Activated naive CD4-positive, alpha-beta T cell treated with anti-CD3 and anti-CD28 coated beads, Interleukin-2, amount 50 U/mL, for 72 hours (primary cell): ENCODE measurements around the gene MAGEA12. TPM values are rescaled to one million over a fixed set of nuclear protein-coding genes. Genes with fewer than 3 reads are reported as not detected.
A peak's percentile ranks its signal among the peaks of the same experiment; 100 is the strongest.
"Not testable (repeated sequence)": the region's sequence is repeated elsewhere in the genome, so short reads cannot be mapped to it uniquely, and the experiment has no call there.

ENCODE experiments used
- ATAC-seq, 2 donors: fragments of 150-1000 bp; cut with Tn5 transposase; 2 replicates each; pipeline ENCODE4 v1.10.0; 2021; ENCODE audit warnings: mild to moderate bottlenecking in 2 of 2, moderate library complexity in 2 of 2
- DNase-seq, 2 donors: peaks; one replicate each; pipeline ENCODE4 v3.0.0; 2021 to 2022; ENCODE audit warnings: low spot score in 2 of 2
- H3K27ac Mint-ChIP-seq, 2 donors: one replicate each; pipeline ENCODE4 v1.8.0; 2022; ENCODE audit warnings: mild to moderate bottlenecking in 2 of 2, mixed read lengths in 2 of 2
- H3K36me3 Mint-ChIP-seq, 2 donors: one replicate each; pipeline ENCODE4 v1.8.0; 2022; ENCODE audit warnings: mixed read lengths in 2 of 2
- H3K9me3 Mint-ChIP-seq, 2 donors: one replicate each; pipeline ENCODE4 v1.8.0; 2022; ENCODE audit warnings: mixed read lengths in 2 of 2
- total RNA-seq, 2 donors: library from RNA; stranded (reverse); gene quantifications; one replicate each; pipeline ENCODE4 v1.2.3, GENCODE V29; 2022

MAGEA12 gene
- total RNA-seq, 2 donors from 2014 or later, result not detected

DNA sequence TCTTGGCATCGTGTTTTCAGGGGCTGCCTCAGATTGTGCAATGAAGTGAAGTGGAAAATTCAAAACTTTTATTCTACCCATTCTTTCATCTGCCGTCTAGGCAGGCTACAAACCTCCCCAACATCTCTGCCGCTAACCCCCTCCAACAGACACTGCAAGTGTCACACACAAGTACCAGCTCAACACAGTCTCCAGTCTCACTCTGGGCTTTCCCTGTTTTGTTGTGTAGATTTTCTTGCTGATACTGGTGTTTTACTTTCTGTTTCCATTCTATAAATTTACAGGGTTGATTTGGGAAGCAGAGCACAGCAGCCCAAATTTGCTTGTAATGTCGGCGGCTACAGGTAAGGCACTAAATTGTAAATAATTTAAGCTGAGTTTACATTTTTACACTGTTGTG lies 21.3 kb downstream of the MAGEA12 start:
- H3K27ac Mint-ChIP-seq, H3K9me3 Mint-ChIP-seq, ATAC-seq: not testable (repeated sequence)

GRCh38 chrX:152758918-152759317 lies 25.4 kb downstream of the MAGEA12 start, which contains the start of gene CSAG3:
CSAG3 (plus strand) TSS chrX:152759218.
- H3K9me3 Mint-ChIP-seq, DNase-seq, ATAC-seq, H3K36me3 Mint-ChIP-seq, H3K27ac Mint-ChIP-seq: not testable (repeated sequence)

More for the DNA sequence above, 21.3 kb downstream of the MAGEA12 start:
- DNase-seq, H3K36me3 Mint-ChIP-seq: not testable (repeated sequence)

DNA sequence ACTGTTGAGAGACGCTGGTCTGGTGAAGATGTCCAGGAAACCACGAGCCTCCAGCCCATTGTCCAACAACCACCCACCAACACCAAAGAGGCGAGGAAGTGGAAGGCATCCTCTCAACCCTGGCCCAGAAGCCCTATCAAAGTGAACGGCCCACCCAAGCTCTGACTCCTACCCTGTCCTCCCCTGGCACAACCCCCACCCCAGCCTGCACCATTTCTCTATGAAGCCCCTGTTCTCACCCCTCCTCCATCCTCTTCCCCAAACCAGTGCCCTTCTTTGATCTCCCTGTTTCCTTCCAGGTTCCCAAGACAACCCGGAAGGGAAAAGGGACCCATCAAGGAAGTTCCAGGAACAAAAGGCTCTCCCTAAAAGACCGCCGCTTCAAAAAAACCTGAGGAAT lies 26.0 kb downstream of the MAGEA12 start:
- not testable (repeated sequence) for ATAC-seq, DNase-seq, H3K9me3 Mint-ChIP-seq, H3K27ac Mint-ChIP-seq, H3K36me3 Mint-ChIP-seq

DNA sequence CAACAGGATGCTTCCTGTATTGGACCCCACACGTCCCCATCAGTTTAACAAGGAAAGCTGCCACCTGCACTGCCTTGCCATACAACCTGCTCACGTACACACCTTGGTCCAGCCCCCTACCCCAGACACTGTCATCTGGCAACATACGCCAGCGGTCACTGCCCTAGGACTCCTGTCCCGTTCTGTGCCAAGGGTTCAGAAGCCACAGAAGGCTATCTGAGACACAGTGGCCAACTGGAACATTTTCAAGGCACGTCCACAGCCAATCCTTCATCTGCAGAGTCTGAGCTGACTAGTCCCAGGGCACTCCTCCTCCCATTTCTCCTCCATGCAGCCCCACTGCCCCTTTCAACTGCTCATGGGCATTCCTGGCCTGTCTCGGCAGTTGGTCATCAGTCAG lies 28.0 kb downstream of the MAGEA12 start:
- not testable (repeated sequence) for H3K9me3 Mint-ChIP-seq, H3K27ac Mint-ChIP-seq, DNase-seq, H3K36me3 Mint-ChIP-seq, ATAC-seq

- not testable (repeated sequence) for H3K27ac Mint-ChIP-seq, DNase-seq, H3K36me3 Mint-ChIP-seq, H3K9me3 Mint-ChIP-seq, ATAC-seq
Measured at GRCh38 chrX:152766562-152766961, 33.0 kb downstream of the MAGEA12 start.

DNA sequence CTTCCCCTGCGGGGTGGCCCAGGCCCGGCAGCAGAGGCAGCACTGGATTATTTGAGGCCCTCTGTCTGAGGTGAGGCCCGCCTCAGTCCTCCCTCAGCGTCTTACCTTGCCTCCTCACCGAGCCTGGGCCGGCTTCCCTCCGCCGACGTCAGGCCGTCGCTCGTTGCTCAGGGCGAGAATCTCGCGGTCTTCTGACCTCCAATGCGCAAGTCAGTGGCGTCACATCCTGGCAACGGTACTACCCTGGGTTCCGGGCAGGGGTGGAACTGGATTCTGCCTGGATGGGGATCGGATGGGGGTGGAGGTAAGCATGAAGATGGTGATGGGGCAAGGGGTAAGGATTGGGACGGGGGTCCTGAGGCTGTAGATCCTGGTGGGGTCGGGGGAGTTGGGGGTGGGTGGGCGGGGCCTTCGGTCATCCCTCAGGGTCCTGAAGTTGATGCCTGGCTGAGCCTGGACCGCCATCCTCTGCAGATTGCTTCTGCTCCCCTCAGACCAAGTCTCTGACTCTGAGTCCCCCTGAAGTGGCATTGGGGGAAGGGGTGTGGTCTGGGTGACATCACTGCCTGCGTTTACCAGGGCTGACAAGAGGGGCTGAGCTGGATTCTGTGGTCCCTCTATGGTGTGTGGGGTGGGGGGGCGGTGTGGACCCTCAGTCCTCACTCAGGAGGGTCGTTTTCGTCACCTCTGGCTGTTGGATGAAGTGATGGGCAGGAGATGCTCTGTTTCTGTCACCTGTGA lies 36.2 kb downstream of the MAGEA12 start, which contains the start of gene MAGEA6:
Gene MAGEA6, minus strand, starts transcription at position 141 of the 741 bp plus-strand sequence. CDS start 2,039 bp downstream, outside the sequence.
- H3K9me3 Mint-ChIP-seq, H3K27ac Mint-ChIP-seq, ATAC-seq, DNase-seq, H3K36me3 Mint-ChIP-seq: not testable (repeated sequence)

DNA sequence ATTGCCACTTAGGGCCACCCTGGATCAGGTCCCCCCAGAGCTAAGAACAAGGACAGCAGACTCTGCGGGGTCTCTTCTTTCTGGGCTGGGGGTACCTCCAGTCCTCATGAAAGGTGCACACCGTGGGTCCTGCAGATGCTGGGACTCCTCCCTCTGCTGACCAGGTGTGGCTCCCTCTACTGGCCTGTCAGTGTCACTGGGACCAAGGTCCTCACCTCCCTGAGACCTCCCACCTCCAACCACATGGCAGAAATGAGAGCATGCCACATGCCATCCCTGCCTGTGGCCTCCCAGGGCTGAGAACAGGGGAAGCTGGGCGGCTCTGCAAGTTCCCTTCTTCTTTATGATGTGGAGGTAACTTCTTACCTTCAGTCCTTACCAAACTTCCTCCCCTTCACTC lies 53.5 kb downstream of the MAGEA12 start:
- ATAC-seq, result peak in 1 of 2 donors; percentile 74
- DNase-seq, H3K36me3 Mint-ChIP-seq, H3K9me3 Mint-ChIP-seq, H3K27ac Mint-ChIP-seq: not testable (repeated sequence)

Other genes with a start within 250 kb of the MAGEA12 start
- gene GABRQ, start 95.9 kb upstream of the MAGEA12 start, total RNA-seq, result under 1 TPM in 1 of 2 donors, not detected in 1; 0.10 TPM
- gene MAGEA3, start 35.0 kb upstream of the MAGEA12 start, total RNA-seq, result not detected
- not detected for gene CSAG2, start 24.5 kb upstream of the MAGEA12 start, total RNA-seq
- not detected for gene MAGEA2B, start 19.1 kb upstream of the MAGEA12 start, total RNA-seq
- not detected for gene CSAG1, start within 50 bp of the MAGEA12 start, total RNA-seq
- gene MAGEA2, start 20.1 kb downstream of the MAGEA12 start, total RNA-seq, result not detected
- gene CSAG3, start 25.5 kb downstream of the MAGEA12 start, total RNA-seq, result not detected
- not detected for gene MAGEA6, start 35.9 kb downstream of the MAGEA12 start, total RNA-seq
- gene CETN2, start 97.0 kb downstream of the MAGEA12 start, total RNA-seq, result 1 to 10 TPM; 7.4 to 9.4 TPM
- gene NSDHL, start 97.3 kb downstream of the MAGEA12 start, total RNA-seq, result 10 to 100 TPM; 11.7 to 18.0 TPM
- 1 to 10 TPM; 2.0 to 2.3 TPM for gene ZNF185, start 164.3 kb downstream of the MAGEA12 start, total RNA-seq